ENCODE measurements around the gene KRTAP4-16.

GRCh38 chr17:41071606-41072360 lies 30.2 kb downstream of the KRTAP4-16 start:
- TF ChIP-seq MAZ (IDR thresholded peaks at IDR 0.05; ENCODE audit: borderline replicate concordance, low read depth, low read length) (no peak), POLR2A (IDR thresholded peaks at IDR 0.05; ENCODE audit: low read length) (no peak)

All from A549 (cell line).